SK-N-MC (cell line): ENCODE measurements around the gene CCDC78.

Experiments
- EZH2 ChIP-seq: fragments of 200-600 bp; sonication (generic); IDR thresholded peaks from one replicate; pipeline ENCODE4 v1.6.1; 2017; ENCODE audit warnings: antibody characterized with exemption
- POLR2AphosphoS5 ChIP-seq: IDR thresholded peaks from 2 replicates; pipeline ENCODE4 v1.6.1; 2012; ENCODE audit warnings: mild to moderate bottlenecking, low read depth, low read length, borderline replicate concordance

DNA sequence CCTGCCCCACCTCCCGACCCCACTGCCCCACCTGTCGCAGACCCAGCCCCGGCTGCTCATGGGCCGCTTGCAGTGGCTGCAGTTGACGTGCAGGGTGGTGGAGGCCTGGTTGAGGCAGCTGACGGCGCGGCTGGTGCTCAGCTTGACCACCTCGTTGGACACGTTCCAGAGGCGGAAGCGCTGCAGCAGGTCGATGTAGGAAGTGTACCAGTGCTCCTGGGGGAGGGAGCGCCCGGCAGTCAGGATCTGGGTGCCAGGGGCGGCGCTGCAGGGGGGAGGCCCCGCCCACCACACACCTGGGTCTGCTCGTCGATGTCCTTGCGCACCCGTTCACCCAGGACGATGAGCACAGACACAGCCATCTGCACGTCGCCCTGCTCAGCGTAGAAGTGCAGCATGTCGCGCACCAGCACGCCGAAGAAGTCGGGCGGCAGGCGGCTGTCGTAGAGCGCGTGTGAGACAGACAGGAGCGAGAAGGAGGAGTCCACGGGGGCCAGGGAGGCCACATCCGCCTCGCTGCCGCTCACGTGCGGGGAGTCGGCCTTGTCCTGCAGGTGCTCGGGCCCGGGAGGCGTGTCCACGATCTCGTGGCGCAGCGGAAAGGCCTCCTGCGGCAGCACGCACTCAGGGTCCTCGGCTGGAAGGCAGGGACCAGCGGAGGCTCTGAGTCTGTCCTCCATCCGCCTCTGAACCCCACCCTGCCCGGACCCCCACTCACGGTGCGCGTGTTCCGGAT, 41.1 kb downstream of the CCDC78 start:
- TF ChIP-seq EZH2 (no peak), POLR2AphosphoS5 (no peak)
